PFSK-1 (cell line): Measurements from ENCODE around the gene ZBTB16. TPM values are rescaled to one million over a fixed set of nuclear protein-coding genes. Genes with fewer than 3 reads are reported as not detected.

Experiments
- FOXP2 ChIP-seq: optimal IDR thresholded peaks from 2 replicates; pipeline ENCODE3; 2011; ENCODE audit warnings: borderline replicate concordance, control low read depth, inconsistent platforms; ENCODE audit not compliant: insufficient read depth; ENCODE audit errors: extremely low read length, extremely low read depth
- POLR2AphosphoS5 ChIP-seq: IDR thresholded peaks from 2 replicates; pipeline ENCODE4 v1.6.1; 2012; ENCODE audit warnings: low read depth, mild to moderate bottlenecking, control low read depth, low read length, moderate library complexity
- REST ChIP-seq, 2 experiments: IDR thresholded peaks; 2 replicates each; pipeline versions ENCODE4 v1.6.1 to v1.8.0; 2011 to 2012; ENCODE audit warnings: low read depth in 2 of 2, low read length in 2 of 2, control low read depth in 1 of 2, inconsistent platforms in 1 of 2, mild to moderate bottlenecking in 1 of 2, moderate library complexity in 1 of 2; ENCODE audit not compliant: insufficient read depth in 1 of 2
- SIN3A ChIP-seq: IDR thresholded peaks from 2 replicates; pipeline ENCODE4 v1.6.1; 2012; ENCODE audit warnings: mild to moderate bottlenecking, low read length, moderate library complexity, borderline replicate concordance; ENCODE audit not compliant: insufficient read depth
- TAF1 ChIP-seq: IDR thresholded peaks from 2 replicates; pipeline ENCODE4 v1.6.1; 2012; ENCODE audit warnings: low read length, control low read depth, borderline replicate concordance; ENCODE audit not compliant: insufficient read depth
- polyA plus RNA-seq: library from polyadenylated mRNA; unstranded; fragments of >200 nt; gene quantifications from one replicate; pipeline ENCODE4 v1.2.1, GENCODE V29; 2012; ENCODE audit warnings: low read depth, missing spikeins; ENCODE audit not compliant: insufficient read length

ZBTB16 gene
- polyA plus RNA-seq: 6.2 TPM

- TF ChIP-seq FOXP2: no peak
- TF ChIP-seq POLR2AphosphoS5: no peak
- peak; percentile 28; the same call in 1 of the 2 replicates for TF ChIP-seq TAF1
- 0 out of 2 replicates have a peak, but pooled peaks have one; percentile 9 for TF ChIP-seq SIN3A
These were observed at the start of gene ZBTB16 for GRCh38 chr11:114059278-114059983. Gene ZBTB16, plus strand, starts transcription at chr11:114059711. Its CDS starts 3,590 bp downstream, at chr11:114063301.

- TF ChIP-seq REST (IDR thresholded peaks at IDR 0.05; ENCODE audit: insufficient read depth in 1 of 2, low read depth in 2 of 2, low read length in 2 of 2): no peak
- TF ChIP-seq TAF1: no peak
- no peak for TF ChIP-seq FOXP2
- TF ChIP-seq SIN3A: no peak
- TF ChIP-seq POLR2AphosphoS5: no peak
These were observed 48.6 kb upstream of the ZBTB16 start for GRCh38 chr11:114010931-114011330.

- TF ChIP-seq SIN3A (no peak), FOXP2 (no peak), POLR2AphosphoS5 (no peak), REST (IDR thresholded peaks at IDR 0.05; ENCODE audit: insufficient read depth in 1 of 2, low read depth in 2 of 2, low read length in 2 of 2) (no peak), TAF1 (no peak)
These were observed 48.1 kb upstream of the ZBTB16 start for GRCh38 chr11:114011443-114011842.

- no peak for TF ChIP-seq SIN3A
- no peak for TF ChIP-seq REST (IDR thresholded peaks at IDR 0.05; ENCODE audit: insufficient read depth in 1 of 2, low read depth in 2 of 2, low read length in 2 of 2)
These were observed 44.4 kb upstream of the ZBTB16 start for GRCh38 chr11:114015117-114015516.

GRCh38 chr11:114016986-114017385 is 42.5 kb upstream of the ZBTB16 start:
- TF ChIP-seq TAF1: no peak
- no peak for TF ChIP-seq SIN3A
- no peak for TF ChIP-seq FOXP2
- TF ChIP-seq POLR2AphosphoS5: no peak
- TF ChIP-seq REST (IDR thresholded peaks at IDR 0.05; ENCODE audit: insufficient read depth in 1 of 2, low read depth in 2 of 2, low read length in 2 of 2): no peak
